Measurements from ENCODE around the gene PRELID1. TPM values are rescaled to one million over a fixed set of nuclear protein-coding genes. Genes with fewer than 3 reads are reported as not detected.
A peak's percentile ranks its signal among the peaks of the same experiment; 100 is the strongest.
"Not testable (repeated sequence)": the region's sequence is repeated elsewhere in the genome, so short reads cannot be mapped to it uniquely, and the experiment has no call there.

The PRELID1 gene
- total RNA-seq, 1 experiment from 2014 or later, result 256 TPM

DNA sequence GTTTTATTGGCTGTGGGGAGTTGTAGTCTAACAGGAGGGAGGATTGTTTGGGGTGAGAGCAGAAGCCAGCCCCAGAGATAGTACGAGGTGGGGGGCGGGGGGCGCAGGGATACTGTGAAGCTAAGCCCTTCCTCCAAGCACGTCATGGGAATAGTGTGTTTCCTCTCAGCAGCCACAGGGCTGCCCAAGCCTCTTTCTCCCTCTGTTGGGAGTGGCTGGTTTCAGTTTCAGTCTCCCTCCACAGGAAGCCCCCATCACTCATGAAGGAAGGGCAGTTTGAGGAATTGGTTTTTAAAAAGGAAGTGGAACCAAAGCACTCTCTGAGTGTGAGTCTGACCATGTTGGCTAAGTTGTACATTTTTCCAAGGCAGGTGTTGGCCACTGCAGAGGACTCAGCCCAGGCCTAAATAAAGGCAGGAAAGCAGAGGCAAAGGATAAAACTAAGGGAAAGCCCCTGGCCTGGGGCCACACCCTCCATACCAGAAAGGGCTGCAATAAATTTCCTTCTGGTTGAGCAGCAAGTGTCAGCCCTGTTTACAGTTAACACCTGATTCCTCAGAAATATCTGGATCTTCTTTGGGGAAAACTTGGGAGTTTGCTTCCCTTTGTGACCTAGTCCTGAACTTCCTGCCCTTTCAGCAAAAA, 3.2 kb upstream of the PRELID1 start:
- DNase-seq (ENCODE audit: low read depth), result peak; percentile 75

DNA sequence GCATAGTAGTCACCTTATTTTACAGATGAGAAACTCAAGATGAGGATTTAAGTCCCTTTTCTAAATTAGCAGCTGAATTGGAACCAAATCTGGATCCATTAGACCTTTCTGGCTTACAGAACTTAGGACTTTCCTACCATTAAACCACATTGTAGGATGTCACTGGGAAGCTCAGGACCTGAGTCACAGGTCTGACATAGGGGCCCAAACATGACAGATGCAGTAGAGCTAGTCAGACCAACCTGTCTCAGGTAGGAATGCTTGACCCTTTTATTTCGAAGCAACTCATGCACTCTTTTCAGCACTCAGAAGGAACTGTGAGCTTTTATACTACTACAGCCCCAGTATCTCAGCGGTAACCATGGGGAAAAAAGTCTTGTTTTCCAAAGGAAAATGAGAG, 2.6 kb upstream of the PRELID1 start:
- DNase-seq (ENCODE audit: low read depth), result no peak

GRCh38 chr5:177301503-177302165, 2.0 kb upstream of the PRELID1 start:
- DNase-seq (ENCODE audit: low read depth), result no peak

GRCh38 chr5:177302354-177303110, 1.1 kb upstream of the PRELID1 start:
- peak; percentile 22 for DNase-seq (ENCODE audit: low read depth)

- peak; percentile 11 for DNase-seq (ENCODE audit: low read depth)
Measured at GRCh38 chr5:177303925-177304391, 359 bp downstream of the PRELID1 start.

DNA sequence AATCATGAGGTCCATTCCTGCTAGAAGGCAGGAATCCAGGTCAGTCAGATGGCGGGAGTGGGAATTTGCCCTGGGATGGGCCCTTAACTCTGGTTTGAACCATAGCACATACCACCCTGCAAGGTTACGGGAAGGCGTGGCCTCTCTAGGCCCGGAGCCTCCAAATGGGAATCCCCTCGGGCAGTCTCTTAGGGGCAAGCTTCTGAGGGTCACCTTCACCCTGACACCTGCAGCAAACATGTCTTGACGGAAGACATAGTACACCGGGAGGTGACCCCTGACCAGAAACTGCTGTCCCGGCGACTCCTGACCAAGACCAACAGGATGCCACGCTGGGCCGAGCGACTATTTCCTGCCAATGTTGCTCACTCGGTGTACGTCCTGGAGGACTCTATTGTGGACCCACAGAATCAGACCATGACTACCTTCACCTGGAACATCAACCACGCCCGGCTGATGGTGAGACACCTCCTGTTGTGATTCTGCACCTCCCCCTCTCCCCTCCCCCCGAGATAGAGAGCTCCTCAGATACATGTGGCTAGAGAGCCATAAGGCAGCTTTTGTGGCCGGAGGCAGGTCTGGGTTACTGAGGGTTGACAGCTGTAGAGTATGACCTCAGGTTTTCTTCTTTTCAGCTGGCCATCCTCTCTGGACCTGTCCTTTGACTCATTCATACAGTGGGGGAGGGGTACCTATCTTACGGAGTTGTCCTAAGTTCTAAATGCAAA, 957 bp downstream of the PRELID1 start:
- peak; percentile 66 for DNase-seq (ENCODE audit: low read depth)

DNA sequence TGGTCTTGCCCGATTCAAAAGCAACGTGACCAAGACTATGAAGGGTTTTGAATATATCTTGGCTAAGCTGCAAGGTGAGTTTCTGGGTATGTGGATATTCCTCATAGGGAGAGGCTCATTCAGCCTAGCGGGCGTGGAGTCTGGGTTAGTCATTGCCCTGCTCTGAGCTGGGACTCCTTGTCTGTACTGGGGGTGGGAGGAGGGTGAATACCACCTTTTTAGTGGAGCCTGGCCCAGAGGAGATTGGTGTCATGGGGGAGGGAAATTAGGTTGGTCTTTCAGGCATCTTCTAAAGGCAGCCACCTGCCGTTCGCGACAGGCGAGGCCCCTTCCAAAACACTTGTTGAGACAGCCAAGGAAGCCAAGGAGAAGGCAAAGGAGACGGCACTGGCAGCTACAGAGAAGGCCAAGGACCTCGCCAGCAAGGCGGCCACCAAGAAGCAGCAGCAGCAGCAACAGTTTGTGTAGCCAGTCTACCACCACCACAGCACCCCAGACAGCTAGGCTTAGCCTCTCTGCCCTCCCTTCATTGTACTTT, 2.6 kb downstream of the PRELID1 start:
- not testable (repeated sequence) for DNase-seq (ENCODE audit: low read depth)

DNA sequence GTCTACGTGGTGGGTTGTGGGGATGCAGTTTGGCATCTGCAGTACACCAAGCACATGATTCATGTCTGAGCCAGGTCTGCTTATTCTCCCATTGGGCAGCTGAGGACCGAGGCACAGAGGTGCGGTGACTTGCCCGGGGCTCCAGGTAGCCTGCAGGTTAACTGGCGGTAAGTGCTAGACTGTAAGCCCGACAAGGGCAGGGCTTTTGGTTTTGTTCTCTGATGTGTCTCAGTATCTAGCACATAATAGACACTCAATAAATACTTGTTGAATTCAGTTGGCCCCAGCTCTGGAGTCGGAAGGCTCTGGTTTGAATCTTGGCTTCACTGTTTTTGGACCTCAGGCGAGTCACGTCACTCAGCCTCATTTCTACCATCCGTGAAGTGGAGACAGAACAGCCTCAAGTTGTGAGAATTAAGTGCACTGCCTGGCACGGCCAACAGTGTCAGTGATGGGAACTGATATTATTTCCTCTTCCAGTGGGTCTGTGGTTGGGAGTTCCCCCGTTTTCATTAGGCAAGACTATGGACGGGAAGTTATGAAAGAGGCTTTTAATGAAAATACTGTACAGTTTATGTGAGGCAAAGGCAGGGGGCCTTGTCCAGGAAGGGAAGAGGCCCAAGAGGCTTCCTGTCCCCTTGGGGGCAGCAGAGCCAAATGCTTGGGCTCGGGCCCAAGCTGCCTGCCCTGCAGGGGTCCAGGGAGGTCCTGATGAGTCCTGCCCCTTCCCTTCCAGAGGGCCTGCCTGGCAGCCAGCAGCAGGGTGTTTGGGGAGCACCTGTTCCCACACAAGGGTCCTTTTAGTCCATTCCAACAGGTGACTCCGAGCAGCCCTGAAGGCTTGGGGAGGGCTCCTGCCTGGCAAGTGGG, 3.3 kb downstream of the PRELID1 start:
- DNase-seq (ENCODE audit: low read depth), result peak; percentile 15

DNA sequence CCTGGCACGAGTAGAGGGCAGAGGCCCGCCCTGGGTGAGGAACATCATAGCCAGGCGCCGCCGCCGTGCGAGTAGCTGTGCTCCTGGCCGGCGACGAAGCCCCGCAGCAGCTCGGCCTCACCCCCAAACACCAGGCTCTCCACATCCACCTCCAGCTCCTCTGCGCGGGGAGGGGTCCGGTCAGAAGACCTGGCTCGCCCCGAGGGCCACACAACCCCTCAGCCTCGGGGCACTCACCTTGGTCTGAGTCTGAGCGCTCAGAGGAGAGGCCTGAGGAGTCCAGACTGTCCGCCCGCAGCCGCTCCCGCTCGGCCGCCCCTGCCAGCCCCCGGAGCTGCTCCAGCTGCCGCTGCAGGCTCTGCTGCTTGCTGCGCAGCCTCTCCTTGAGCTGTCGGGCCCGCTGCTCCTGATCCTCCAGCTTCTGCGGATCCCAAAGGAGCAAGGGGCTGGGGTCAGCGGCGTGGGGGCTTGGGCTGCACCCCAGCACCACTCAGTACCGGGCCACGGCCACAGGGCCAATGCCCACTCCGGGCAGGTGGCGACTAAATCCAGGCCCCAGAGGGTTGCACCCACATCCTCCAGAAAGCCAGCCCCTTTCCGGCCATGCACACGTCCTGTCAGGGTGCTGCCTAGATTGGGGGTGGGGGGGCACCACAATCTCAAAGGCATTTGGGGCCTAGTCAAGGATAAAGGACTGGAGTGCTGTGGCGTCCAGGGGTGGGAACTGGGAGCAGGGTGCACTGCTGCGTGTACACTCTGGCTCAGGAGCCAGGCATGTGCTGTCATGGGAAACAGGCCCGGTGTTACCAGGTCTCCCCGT, 4.2 kb downstream of the PRELID1 start:
- DNase-seq (ENCODE audit: low read depth), result no peak

DNA sequence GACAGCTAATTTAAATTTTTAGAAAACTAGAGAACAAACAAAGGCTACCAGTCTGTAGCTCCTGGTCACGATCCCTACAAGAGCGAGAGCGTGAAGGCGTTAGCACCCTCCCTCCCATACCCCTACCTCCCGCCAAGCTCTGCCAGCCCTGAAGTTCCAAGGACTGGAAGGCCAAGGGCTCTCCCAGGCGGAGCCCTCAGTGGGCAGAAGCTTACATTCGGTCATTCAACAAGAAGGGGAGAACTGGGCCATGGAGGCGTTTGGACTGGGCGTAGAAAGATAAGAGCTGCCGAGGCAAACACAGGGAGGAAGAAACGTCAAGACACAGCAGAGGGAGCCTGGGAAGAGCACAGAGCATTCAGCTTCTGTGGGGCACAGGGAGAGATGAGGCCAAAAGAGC, 5.1 kb downstream of the PRELID1 start:
- DNase-seq (ENCODE audit: low read depth), result no peak

DNA sequence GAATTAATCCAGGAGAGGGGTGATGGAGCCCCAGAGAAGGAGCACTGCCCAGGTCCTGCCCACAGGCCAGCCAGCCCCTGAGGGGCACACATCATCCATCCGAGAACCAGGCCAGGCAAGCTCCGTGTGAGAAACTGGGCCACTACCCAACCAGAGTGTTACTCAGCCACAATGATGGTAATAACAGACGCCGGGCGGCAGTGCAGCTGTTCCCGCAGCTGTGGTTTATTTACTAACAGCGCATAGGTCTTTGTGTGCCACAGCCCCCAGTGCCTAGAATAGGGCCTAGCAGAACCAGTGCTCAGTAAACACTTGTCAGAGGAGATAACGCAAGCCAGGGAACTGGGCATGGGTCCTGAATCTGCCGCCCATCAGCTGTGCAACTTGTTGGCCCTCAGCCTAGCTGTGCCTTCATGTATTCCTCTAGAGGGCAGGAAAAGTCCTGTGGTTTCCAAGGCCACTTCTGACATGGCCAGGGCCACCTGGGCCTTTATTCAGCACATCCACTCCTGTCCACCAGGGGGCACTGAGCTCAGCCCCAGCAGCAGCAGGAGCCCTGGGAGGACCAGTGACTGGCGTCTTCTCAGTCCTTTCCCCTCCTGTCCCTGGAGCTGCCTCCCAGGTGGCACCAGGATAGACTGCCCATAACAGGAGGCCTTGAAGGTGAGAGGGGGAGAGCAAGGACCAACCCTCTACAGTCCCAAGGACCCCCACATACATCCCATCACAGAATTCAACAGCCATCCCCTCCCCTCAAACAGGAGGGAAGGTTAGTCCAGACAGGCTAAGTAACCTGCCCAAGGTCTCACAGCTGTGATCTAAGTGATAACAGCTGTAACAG, 6.0 kb downstream of the PRELID1 start:
- DNase-seq (ENCODE audit: low read depth), result peak; percentile 54

DNA sequence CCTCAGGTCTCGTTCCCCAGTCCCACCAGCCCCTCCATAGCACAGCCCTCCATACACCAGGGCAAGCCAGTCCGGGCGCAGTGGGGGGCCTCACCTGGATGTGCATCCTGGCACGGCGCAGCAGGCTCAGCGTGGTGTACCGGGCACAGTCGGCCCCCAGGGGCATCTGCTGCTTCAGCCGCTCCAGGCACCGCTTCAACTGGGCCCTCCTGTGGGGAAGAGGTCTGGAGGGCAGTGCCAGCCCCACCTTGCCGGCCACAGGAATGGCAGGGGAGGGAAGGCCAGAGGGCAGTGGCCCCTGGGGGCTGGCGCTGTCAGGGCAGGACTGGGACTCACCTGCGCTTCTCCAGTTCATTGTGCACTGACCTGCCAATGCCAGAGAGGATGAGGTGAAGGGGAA, 6.7 kb downstream of the PRELID1 start:
- no peak for DNase-seq (ENCODE audit: low read depth)

GRCh38 chr5:177310757-177311391, 7.3 kb downstream of the PRELID1 start:
- peak; percentile 44 for DNase-seq (ENCODE audit: low read depth)

- peak; percentile 28 for DNase-seq (ENCODE audit: low read depth)
Measured at GRCh38 chr5:177311392-177311722, 7.8 kb downstream of the PRELID1 start.

- DNase-seq (ENCODE audit: low read depth), result peak; percentile 95
Measured at GRCh38 chr5:177311723-177312648, 8.4 kb downstream of the PRELID1 start, which contains the start of gene MXD3. Gene MXD3, minus strand, starts transcription at chr5:177311898. Its CDS starts 68 bp downstream, at chr5:177311830.

- DNase-seq (ENCODE audit: low read depth), result peak; percentile 63
Measured at GRCh38 chr5:177312649-177313181, 9.1 kb downstream of the PRELID1 start.

Measured in RPMI7951 (cell line).